ENCODE measurements around the gene SMYD3. TPM values are rescaled to one million over a fixed set of nuclear protein-coding genes. Genes with fewer than 3 reads are reported as not detected.

Gene SMYD3
- total RNA-seq, 1 donor from 2014 or later: 23.9 TPM

DNA sequence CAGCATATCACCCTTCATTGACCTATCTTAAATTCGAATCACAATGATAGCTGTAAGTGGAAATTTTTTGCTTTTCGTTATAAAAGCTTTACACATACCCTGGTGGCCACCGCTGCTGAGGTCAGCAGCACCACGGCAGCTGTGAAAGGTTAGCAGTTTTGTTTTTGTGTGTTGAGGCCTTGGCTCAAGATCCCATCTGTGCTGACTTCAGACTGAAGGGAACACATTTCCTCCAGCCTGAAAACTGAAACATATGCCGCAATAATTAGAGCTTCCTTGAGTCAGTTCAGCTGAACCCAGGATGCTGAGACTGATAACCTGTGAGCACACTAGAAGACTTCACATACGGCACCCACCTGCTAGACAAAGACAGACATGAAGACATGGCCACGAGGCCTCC is 103.0 kb downstream of the SMYD3 start:
- intact Hi-C loops (cut with micrococcal nuclease): no loop called here

DNA sequence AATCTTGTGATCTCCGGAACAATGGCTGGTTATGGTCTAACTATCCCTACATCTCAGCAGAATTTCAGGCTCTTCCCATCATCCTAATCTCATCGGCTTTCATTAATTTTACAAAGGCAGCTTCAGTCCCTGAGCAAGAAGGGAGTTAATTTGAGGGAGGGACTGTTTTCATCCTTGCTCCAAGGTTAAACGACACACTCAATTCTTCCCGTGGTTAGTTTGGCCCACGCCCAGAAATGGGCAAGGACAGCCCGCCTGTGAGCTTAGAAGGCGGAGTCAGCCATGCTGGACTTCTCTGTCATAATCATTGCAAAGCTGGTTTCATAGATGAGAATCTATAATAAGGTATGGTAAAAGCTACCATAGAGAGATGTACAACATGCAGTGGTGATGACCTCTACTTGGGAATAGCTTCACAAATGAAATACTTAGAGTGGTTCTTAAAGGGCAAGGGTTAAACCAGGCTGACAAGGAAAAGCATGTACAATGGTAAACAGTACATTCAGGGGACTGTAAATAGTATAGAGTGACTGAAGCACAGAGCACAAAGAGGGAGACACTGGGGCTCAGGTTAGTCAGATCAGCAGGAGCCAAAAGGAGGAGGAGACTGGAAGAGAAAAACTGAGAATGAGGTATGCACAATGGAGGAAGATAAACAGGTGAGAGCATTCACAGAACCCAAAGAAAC is 108.8 kb downstream of the SMYD3 start:
- Mint-ChIP-seq H3K4me3 (no peak overlapping the region), H3K4me1 (no peaks in the 10 kb centered on the region), H3K27ac (no peak overlapping the region), H3K9me3 (no peaks in the 10 kb centered on the region), H3K27me3 (no peaks in the 10 kb centered on the region), H3K36me3 (ENCODE audit: low read depth) (no peaks in the 10 kb centered on the region)
- no peak for DNase-seq
- intact Hi-C loops (cut with micrococcal nuclease): no loop called here

More for the DNA sequence above, 103.0 kb downstream of the SMYD3 start:
- no peaks in the 10 kb centered on the region for H3K27me3 Mint-ChIP-seq
- no peak for DNase-seq
- no peak overlapping the region for H3K4me3 Mint-ChIP-seq
- H3K27ac Mint-ChIP-seq: no peak overlapping the region
- H3K36me3 Mint-ChIP-seq (ENCODE audit: low read depth): no peaks in the 10 kb centered on the region
- H3K4me1 Mint-ChIP-seq: peaks cover 1% of the 10 kb centered on the region
- H3K9me3 Mint-ChIP-seq: no peaks in the 10 kb centered on the region

DNA sequence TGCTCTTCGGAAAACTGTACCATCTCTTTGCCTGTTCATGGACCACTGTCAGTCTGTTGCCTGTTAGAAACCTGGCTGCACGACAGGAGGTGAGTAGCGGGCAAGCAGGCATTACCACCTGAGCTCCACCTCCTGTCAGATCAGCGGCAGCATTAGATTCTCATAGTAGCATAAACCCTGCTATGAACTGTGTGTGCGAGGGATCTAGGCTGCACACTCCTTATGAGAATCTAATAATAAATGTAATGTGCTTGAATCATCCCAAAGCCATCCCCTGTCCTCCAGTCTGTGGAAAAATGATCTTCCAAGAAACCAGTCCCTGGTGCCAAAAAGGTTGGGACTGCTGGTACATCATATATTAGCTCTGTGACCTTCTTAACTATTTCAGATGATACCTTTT is 110.0 kb downstream of the SMYD3 start:
- H3K27ac Mint-ChIP-seq: no peak overlapping the region
- H3K27me3 Mint-ChIP-seq: no peaks in the 10 kb centered on the region
- intact Hi-C loops (cut with micrococcal nuclease): no loop called here
- H3K36me3 Mint-ChIP-seq (ENCODE audit: low read depth): no peaks in the 10 kb centered on the region
- peaks cover under 1% of the 10 kb centered on the region for H3K9me3 Mint-ChIP-seq
- no peak overlapping the region for H3K4me3 Mint-ChIP-seq
- no peaks in the 10 kb centered on the region for H3K4me1 Mint-ChIP-seq
- no peak for DNase-seq

DNA sequence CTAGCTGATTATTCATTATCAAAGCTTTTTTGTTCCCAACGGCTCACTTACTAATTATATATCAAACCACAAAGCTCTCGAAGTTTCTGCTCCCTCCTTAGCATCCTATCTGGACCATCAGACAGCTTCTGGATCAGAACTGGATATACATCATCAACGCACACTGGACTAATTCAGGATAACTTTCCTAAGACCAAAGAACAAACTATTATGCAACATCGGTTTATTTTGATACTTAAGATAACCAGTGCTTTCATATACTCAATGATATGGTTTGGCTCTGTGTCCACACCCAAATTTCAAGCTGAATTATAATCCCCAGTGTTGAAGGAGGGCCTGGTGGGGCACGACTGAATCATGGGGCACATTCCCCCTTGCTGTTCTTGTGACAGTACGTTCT is 110.8 kb downstream of the SMYD3 start:
- peaks cover 4% of the 10 kb centered on the region for H3K4me1 Mint-ChIP-seq
- H3K9me3 Mint-ChIP-seq: peaks cover 8% of the 10 kb centered on the region
- no peaks in the 10 kb centered on the region for H3K27me3 Mint-ChIP-seq
- intact Hi-C loops (cut with micrococcal nuclease): no loop called here
- no peak overlapping the region for H3K4me3 Mint-ChIP-seq
- no peak for DNase-seq
- no peaks in the 10 kb centered on the region for H3K36me3 Mint-ChIP-seq (ENCODE audit: low read depth)
- H3K27ac Mint-ChIP-seq: no peak overlapping the region

DNA sequence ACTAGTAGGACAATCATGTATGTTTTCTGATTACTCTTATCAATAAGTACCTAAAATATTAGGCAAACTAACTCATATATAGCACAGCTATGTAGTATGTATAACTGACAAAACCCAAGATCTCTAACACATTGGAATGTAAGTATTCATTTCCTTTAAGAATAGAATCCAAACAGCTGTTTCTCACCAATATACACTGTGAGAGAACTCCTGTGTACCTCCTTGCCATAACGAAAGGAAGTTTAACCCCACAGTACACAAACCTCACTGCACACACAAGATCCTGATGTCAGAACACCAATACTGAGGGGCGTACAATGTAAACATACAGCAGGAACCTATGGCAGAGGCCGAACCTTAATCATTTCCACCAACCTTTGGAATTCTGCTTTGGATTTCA is 113.0 kb downstream of the SMYD3 start:
- intact Hi-C loops (cut with micrococcal nuclease): no loop called here
- Mint-ChIP-seq H3K36me3 (ENCODE audit: low read depth) (peaks cover 7% of the 10 kb centered on the region), H3K9me3 (peaks cover 16% of the 10 kb centered on the region), H3K4me3 (no peak overlapping the region), H3K4me1 (peaks cover 4% of the 10 kb centered on the region), H3K27ac (no peak overlapping the region), H3K27me3 (no peaks in the 10 kb centered on the region)
- DNase-seq: no peak

DNA sequence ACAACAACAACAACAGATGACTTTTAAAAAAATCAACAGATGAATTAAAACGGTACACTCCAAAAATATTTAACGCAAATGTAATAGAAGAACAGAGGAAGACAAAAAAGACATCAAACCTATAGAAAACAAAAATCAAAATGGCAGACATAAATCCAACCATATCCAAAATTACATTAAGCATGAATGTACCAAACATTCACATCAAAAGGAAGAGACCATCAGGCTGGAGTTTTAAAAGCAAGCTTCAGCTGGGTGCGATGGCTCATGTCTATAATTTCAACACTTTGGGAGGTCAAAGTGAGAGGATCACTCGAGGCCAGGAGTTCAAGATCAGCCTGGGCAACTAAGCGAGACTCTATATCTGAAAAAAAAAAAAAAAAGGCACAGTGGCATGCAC is 116.2 kb downstream of the SMYD3 start:
- H3K4me1 Mint-ChIP-seq: peaks cover 4% of the 10 kb centered on the region
- peaks cover 16% of the 10 kb centered on the region for H3K9me3 Mint-ChIP-seq
- peaks cover 7% of the 10 kb centered on the region for H3K36me3 Mint-ChIP-seq (ENCODE audit: low read depth)
- H3K27me3 Mint-ChIP-seq: no peaks in the 10 kb centered on the region
- intact Hi-C loops (cut with micrococcal nuclease): no loop called here
- no peak overlapping the region for H3K4me3 Mint-ChIP-seq
- no peak overlapping the region for H3K27ac Mint-ChIP-seq
- DNase-seq: no peak

DNA sequence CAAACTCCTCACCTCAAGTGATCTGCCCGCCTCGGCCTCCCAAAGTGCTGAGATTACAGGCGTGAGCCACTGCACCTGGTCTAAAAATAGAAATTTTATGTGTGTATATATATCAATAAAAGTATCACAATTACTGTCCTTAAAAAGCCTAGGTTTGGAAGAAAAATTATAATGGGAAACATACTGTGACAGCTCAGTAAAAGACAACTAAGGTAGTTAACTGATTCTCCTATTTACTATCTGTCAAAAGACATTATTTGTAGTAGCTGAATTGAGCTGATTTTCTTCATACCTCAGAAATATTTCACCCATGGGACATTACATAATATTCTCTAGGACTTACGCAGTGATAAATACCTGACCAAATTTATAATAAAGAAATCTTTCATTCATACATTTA is 122.5 kb downstream of the SMYD3 start:
- Mint-ChIP-seq H3K27ac (no peak overlapping the region), H3K4me1 (no peaks in the 10 kb centered on the region), H3K36me3 (ENCODE audit: low read depth) (no peaks in the 10 kb centered on the region), H3K27me3 (no peaks in the 10 kb centered on the region), H3K9me3 (no peaks in the 10 kb centered on the region), H3K4me3 (no peak overlapping the region)
- no peak for DNase-seq
- intact Hi-C loops (cut with micrococcal nuclease): no loop called here

DNA sequence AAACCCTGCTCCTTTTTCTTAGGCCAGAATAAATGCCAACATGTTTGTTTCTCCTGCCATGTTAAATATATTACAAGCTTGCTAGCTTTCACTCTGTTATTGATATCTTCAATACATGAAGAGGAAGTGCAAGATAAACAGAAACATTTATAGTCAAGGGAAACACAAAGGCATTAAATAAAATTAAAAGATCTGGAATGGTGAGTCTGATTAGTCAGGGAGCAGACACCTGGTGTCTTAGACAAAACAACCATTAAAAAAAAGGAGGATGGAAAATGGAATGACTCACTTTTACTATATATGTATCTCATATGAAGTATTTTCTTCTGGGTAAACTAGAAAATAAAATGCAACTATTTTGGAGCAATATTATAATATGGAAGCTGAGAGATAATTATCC is 123.3 kb downstream of the SMYD3 start:
- intact Hi-C loops (cut with micrococcal nuclease): no loop called here
- Mint-ChIP-seq H3K36me3 (ENCODE audit: low read depth) (no peaks in the 10 kb centered on the region), H3K9me3 (no peaks in the 10 kb centered on the region), H3K4me3 (no peak overlapping the region), H3K4me1 (no peaks in the 10 kb centered on the region), H3K27me3 (no peaks in the 10 kb centered on the region), H3K27ac (no peak overlapping the region)
- no peak for DNase-seq

DNA sequence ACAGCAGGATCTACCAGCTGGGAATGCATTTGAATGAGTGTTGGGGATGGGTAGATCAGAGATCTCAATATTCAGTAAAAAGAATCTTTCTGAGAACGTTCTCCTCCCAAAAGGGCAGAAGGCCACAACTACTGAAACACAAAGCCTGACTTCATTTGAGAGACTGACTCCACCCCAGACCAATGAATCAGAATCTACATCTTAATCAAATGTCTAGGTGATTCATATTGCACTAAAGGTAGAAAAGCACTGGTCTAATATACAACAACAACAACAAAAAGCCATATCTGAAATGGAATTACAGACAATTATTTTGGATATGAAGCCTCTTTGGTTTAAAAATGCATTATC is 123.9 kb downstream of the SMYD3 start:
- no peaks in the 10 kb centered on the region for H3K36me3 Mint-ChIP-seq (ENCODE audit: low read depth)
- intact Hi-C loops (cut with micrococcal nuclease): no loop called here
- no peaks in the 10 kb centered on the region for H3K4me1 Mint-ChIP-seq
- no peak overlapping the region for H3K27ac Mint-ChIP-seq
- no peaks in the 10 kb centered on the region for H3K9me3 Mint-ChIP-seq
- H3K27me3 Mint-ChIP-seq: no peaks in the 10 kb centered on the region
- no peak overlapping the region for H3K4me3 Mint-ChIP-seq
- DNase-seq: no peak

DNA sequence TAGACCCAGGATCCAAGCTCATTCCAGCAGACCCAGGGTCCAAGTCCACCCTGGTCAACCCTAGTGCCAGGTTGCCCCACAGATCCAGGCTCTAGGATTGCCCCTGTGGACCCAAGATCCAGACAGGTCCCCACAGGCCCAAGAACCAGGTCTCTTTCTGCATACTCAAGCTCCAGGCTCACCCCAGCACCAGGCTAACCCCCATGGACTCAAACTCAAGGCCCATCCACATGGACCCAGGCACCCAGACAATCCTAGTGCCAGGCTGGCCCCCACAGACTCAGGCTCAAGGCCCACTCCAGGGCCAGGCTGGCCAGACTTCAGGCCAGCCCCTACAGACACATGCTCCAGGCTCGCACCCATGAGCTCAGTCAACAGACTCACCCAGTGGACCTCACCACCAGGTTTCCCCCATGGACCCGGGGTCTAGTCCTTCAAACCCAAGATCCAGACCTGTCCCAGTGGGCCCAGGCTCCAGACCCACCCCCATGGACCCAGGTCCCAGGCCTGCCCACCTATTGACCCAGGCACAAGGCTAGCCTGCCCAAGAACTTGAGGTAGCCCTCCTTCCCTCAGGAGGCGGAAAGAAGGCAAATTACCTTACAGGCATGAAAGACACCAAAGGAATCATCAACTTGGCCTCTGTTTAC is 124.4 kb downstream of the SMYD3 start:
- Mint-ChIP-seq H3K27ac (no peak overlapping the region), H3K9me3 (no peaks in the 10 kb centered on the region), H3K36me3 (ENCODE audit: low read depth) (no peaks in the 10 kb centered on the region), H3K4me1 (no peaks in the 10 kb centered on the region), H3K4me3 (no peak overlapping the region), H3K27me3 (no peaks in the 10 kb centered on the region)
- DNase-seq: no peak
- intact Hi-C loops (cut with micrococcal nuclease): no loop called here

DNA sequence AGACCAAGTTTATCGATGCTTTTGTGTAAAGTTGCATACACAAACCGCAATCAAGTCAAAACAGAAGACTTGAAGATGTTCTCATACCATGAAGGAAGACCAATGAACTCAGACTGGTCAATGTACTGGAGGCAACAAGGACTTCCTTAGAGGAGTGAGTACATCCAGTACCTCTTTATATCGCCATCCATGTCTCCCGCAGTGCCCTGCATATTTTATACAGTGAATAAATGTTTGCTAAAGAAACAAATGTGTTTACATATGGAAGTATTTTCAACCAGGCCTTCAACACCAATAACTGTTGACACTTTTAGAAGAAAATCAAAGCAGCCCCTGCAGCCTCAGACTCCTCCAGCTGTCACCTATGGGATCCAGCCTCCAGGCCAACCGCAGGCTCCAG is 125.6 kb downstream of the SMYD3 start:
- Mint-ChIP-seq H3K4me3 (no peak overlapping the region), H3K9me3 (no peaks in the 10 kb centered on the region)
- intact Hi-C loops (cut with micrococcal nuclease): no loop called here

DNA sequence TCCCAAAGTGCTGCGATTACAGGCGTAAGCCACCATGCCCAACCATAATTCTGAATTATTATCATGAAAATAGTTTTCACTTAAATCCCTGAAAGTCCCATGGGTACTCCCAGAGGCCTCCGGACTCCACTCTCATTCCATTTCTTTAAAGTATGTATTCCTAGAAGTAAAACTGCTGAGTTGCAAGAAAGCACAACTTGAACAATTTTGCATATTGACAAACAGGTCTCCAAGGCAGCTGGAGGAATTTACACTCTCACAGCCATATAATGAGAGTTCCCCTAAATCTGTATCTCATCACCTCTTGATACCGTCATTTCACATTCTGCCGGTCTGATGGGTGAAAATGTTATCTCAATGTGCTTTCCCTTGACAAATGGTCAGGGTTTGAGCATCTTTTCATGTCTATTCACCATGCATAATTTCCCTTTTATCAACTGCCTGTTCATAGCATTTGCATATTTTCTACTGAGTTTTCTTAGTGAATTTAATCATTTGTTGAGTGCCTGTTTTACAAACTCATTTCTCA is 129.4 kb downstream of the SMYD3 start:
- H3K27me3 Mint-ChIP-seq: no peaks in the 10 kb centered on the region
- no peak overlapping the region for H3K4me3 Mint-ChIP-seq
- H3K27ac Mint-ChIP-seq: no peak overlapping the region
- H3K9me3 Mint-ChIP-seq: no peaks in the 10 kb centered on the region
- no peaks in the 10 kb centered on the region for H3K4me1 Mint-ChIP-seq
- peaks cover 1% of the 10 kb centered on the region for H3K36me3 Mint-ChIP-seq (ENCODE audit: low read depth)
- no peak for DNase-seq
- intact Hi-C loops (cut with micrococcal nuclease): no loop called here

More for the DNA sequence above, 125.6 kb downstream of the SMYD3 start:
- Mint-ChIP-seq H3K4me1 (no peaks in the 10 kb centered on the region), H3K27me3 (no peaks in the 10 kb centered on the region), H3K27ac (no peak overlapping the region), H3K36me3 (ENCODE audit: low read depth) (peaks cover 1% of the 10 kb centered on the region)
- DNase-seq: no peak

DNA sequence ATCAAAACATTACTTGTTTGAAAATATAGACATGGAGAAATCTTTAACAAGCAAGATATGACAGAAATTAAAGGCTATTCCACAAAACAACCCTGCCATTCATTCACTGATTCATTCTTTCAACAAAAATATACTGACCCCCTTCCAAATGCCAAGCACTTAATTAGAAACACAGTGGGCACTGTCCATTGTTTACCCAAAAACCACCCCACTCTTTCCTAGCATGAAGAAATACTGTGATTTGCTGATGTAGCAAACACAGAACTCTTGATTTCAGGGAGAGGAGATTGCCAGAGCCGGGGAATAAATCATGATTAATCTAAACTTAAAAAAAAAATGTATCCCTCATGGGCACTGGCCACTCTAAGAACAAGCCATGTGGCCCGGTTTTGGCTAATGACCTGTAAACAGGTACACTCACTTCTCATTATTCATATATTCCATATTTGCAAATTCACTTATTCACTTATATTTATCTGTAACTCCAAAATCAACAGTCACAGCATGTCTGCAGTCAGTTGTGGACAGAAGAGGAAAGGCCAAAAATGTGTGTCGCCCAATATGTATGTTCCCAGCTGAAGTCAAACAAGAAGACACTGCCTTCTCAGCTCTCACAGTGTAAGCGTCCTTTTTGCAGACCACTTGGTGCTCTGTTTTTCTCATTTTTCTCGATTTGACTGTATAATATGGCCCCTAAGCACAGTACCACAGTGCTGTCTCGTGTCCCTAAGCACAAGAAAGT is 133.1 kb downstream of the SMYD3 start:
- no peaks in the 10 kb centered on the region for H3K9me3 Mint-ChIP-seq
- peaks cover 1% of the 10 kb centered on the region for H3K36me3 Mint-ChIP-seq (ENCODE audit: low read depth)
- H3K4me1 Mint-ChIP-seq: no peaks in the 10 kb centered on the region
- intact Hi-C loops (cut with micrococcal nuclease): no loop called here
- H3K27me3 Mint-ChIP-seq: no peaks in the 10 kb centered on the region
- H3K27ac Mint-ChIP-seq: no peak overlapping the region
- H3K4me3 Mint-ChIP-seq: no peak overlapping the region
- no peak for DNase-seq

DNA sequence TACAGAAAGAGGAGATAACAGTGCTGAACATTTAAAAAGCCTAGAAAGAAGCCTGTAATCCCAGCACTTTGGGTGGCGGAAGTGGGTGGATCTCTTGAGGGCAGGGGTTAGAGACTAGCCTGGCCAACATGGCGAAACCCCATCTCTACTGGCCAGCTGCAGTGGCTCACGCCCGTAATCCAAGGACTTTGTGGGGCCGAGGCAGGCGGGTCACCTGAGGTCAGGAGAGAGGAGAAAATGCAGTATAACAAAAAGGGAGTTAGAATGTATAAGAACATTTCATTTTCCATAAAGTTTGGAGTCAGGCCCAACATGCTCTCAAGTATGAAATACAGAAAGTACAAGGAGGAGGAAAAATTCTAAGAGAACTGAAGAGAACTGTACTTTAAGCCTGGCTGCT is 134.5 kb downstream of the SMYD3 start:
- intact Hi-C loops (cut with micrococcal nuclease): no loop called here

More for the DNA sequence above, 134.5 kb downstream of the SMYD3 start:
- Mint-ChIP-seq H3K27me3 (no peaks in the 10 kb centered on the region), H3K27ac (no peak overlapping the region), H3K36me3 (ENCODE audit: low read depth) (peaks cover under 1% of the 10 kb centered on the region), H3K4me3 (no peak overlapping the region), H3K4me1 (no peaks in the 10 kb centered on the region), H3K9me3 (no peaks in the 10 kb centered on the region)
- no peak for DNase-seq

Measured in activated CD4-positive, alpha-beta T cell treated with anti-CD3 and anti-CD28 coated beads, Interleukin-2, amount 10 ng/mL, durations not matched to agents 24 days and 14 days (primary cell).